Parathyroid adenoma (tissue), 2 donors: ENCODE data around the gene FBLN7.
"Not testable (repeated sequence)": the region's sequence is repeated elsewhere in the genome, so short reads cannot be mapped to it uniquely, and the experiment has no call there.

Experiments
- H2AFZ ChIP-seq: fragments of 300-600 bp; sonication (generic); one replicate; pipeline ENCODE4 v1.7.0; 2017; ENCODE audit warnings: antibody characterized with exemption, mild to moderate bottlenecking
- H3K27ac ChIP-seq: fragments of 300-600 bp; sonication (generic); one replicate; pipeline ENCODE4 v1.7.0; 2017
- H3K27me3 ChIP-seq: fragments of 300-600 bp; sonication (generic); one replicate; pipeline ENCODE4 v1.7.0; 2017; ENCODE audit warnings: low read length; ENCODE audit not compliant: control insufficient read depth, insufficient read depth
- H3K36me3 ChIP-seq: fragments of 300-600 bp; sonication (generic); one replicate; pipeline ENCODE4 v1.7.0; 2017; ENCODE audit warnings: low read length; ENCODE audit not compliant: control insufficient read depth, insufficient read depth
- H3K4me1 ChIP-seq: fragments of 300-600 bp; sonication (generic); one replicate; pipeline ENCODE4 v1.7.0; 2017; ENCODE audit warnings: control low read depth
- H3K4me2 ChIP-seq: fragments of 300-600 bp; sonication (generic); one replicate; pipeline ENCODE4 v1.7.0; 2017; ENCODE audit warnings: low read length
- H3K4me3 ChIP-seq: fragments of 300-600 bp; sonication (generic); one replicate; pipeline ENCODE4 v1.7.0; 2017; ENCODE audit warnings: low read depth, low read length
- H3K79me2 ChIP-seq: fragments of 300-600 bp; sonication (generic); one replicate; pipeline ENCODE4 v1.7.0; 2017; ENCODE audit warnings: control low read depth
- H3K9ac ChIP-seq: fragments of 300-600 bp; sonication (generic); one replicate; pipeline ENCODE4 v1.7.0; 2017; ENCODE audit warnings: mild to moderate bottlenecking
- H3K9me3 ChIP-seq: fragments of 300-600 bp; sonication (generic); one replicate; pipeline ENCODE4 v1.7.0; 2017; ENCODE audit warnings: low read length; ENCODE audit not compliant: control insufficient read depth
- CTCF ChIP-seq: fragments of 300-600 bp; sonication (generic); IDR thresholded peaks from one replicate; pipeline ENCODE4 v1.7.0; 2017; ENCODE audit warnings: antibody characterized with exemption, mild to moderate bottlenecking
- donor health status: primary hyperparathyroidism.

Gene FBLN7

DNA sequence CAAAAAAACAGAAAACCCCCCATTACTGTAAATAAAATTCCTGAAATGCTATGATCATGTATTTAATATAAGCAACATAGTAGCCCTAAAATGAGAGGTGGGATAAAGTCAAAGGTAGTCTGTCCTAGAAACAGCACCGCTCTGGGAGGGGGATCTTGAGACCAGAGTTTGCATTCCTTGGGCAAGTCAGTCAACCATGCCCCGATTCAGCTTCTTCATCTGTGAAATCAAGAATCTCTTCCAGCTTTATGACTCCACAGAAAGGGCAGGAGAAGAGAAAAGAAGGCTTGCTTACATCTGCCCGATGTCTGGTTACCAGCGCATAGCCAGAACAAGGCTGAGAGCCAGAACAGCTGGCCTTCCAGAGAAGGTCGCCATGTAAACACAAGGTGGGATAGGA, 2.1 kb upstream of the FBLN7 start:
- Histone ChIP-seq H3K27ac (no peak overlapping the region), H3K9me3 (no peaks in the 10 kb centered on the region), H3K27me3 (no peaks in the 10 kb centered on the region), H3K9ac (no peak overlapping the region), H3K4me1 (peaks cover 7% of the 10 kb centered on the region), H3K4me2 (peak overlapping the region; percentile 26), H3K79me2 (no peaks in the 10 kb centered on the region), H3K36me3 (no peaks in the 10 kb centered on the region), H3K4me3 (no peak overlapping the region), H2AFZ (peak overlapping the region; percentile 81)
- TF ChIP-seq CTCF = no peak

GRCh38 chr2:112137516-112138158, 548 bp upstream of the FBLN7 start:
- H3K4me2 ChIP-seq = peak overlapping the region; percentile 68
- TF ChIP-seq CTCF = no peak
- peak overlapping the region; percentile 49 for H3K4me3 ChIP-seq
- H2AFZ ChIP-seq = peak overlapping the region; percentile 79
- no peaks in the 10 kb centered on the region for H3K36me3 ChIP-seq
- H3K9me3 ChIP-seq = no peaks in the 10 kb centered on the region
- peak overlapping the region; percentile 29 for H3K27ac ChIP-seq
- H3K79me2 ChIP-seq = no peaks in the 10 kb centered on the region
- H3K27me3 ChIP-seq = no peaks in the 10 kb centered on the region
- peaks cover 7% of the 10 kb centered on the region for H3K4me1 ChIP-seq
- H3K9ac ChIP-seq = no peak overlapping the region

- H3K79me2 ChIP-seq, H3K27me3 ChIP-seq, H3K4me1 ChIP-seq, H3K36me3 ChIP-seq, H3K9ac ChIP-seq, H3K9me3 ChIP-seq, H2AFZ ChIP-seq: not testable (repeated sequence)
- peak overlapping the region; percentile 31 for H3K4me3 ChIP-seq
- H3K27ac ChIP-seq = peak overlapping the region; percentile 61
- peak overlapping the region; percentile 68 for H3K4me2 ChIP-seq
These were observed 939 bp downstream of the FBLN7 start for GRCh38 chr2:112139033-112139614.

DNA sequence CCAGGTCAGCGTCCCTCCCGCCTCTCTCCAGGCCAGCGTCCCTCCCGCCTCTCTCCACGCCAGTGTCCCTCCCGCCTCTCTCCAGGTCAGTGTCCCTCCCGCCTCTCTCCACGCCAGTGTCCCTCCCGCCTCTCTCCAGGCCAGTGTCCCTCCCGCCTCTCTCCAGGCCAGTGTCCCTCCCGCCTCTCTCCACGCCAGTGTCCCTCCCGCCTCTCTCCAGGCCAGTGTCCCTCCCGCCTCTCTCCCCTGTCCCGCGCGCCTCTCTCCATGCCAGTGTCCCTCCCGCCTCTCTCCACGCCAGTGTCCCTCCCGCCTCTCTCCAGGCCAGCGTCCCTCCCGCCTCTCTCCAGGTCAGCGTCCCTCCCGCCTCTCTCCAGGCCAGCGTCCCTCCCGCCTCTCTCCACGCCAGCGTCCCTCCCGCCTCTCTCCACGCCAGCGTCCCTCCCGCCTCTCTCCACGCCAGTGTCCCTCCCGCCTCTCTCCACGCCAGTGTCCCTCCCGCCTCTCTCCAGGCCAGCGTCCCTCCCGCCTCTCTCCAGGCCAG, 1.5 kb downstream of the FBLN7 start:
- H3K36me3 ChIP-seq, H3K27me3 ChIP-seq, H3K9me3 ChIP-seq, H3K4me3 ChIP-seq, H3K4me2 ChIP-seq, H3K79me2 ChIP-seq, H3K9ac ChIP-seq, H3K4me1 ChIP-seq: not testable (repeated sequence)
- H2AFZ ChIP-seq = peak overlapping the region; percentile 48
- H3K27ac ChIP-seq = peak overlapping the region; percentile 37

- peak overlapping the region; percentile 37 for H3K27ac ChIP-seq
- no peak overlapping the region for H3K4me3 ChIP-seq
- H3K79me2 ChIP-seq = no peaks in the 10 kb centered on the region
- no peak overlapping the region for H3K9ac ChIP-seq
- peak overlapping the region; percentile 48 for H2AFZ ChIP-seq
- H3K27me3 ChIP-seq = no peaks in the 10 kb centered on the region
- no peak overlapping the region for H3K4me2 ChIP-seq
- no peaks in the 10 kb centered on the region for H3K36me3 ChIP-seq
- TF ChIP-seq CTCF = no peak
- no peaks in the 10 kb centered on the region for H3K9me3 ChIP-seq
- H3K4me1 ChIP-seq = peaks cover 7% of the 10 kb centered on the region
These were observed 2.1 kb downstream of the FBLN7 start for GRCh38 chr2:112140205-112140802.
